OCI-M2 (cell line): ENCODE measurements around the gene PPP6R3.
"Not testable (repeated sequence)": the region's sequence is repeated elsewhere in the genome, so short reads cannot be mapped to it uniquely, and the experiment has no call there.

ENCODE experiments used
- DNase-seq: peaks from one replicate; lab custom pipeline; 2025; ENCODE audit not compliant: unreplicated experiment; lab: John Stamatoyannopoulos, UW

Gene PPP6R3

GRCh38 chr11:68524213-68524612, 63.7 kb downstream of the PPP6R3 start:
- DNase-seq, result no peak

GRCh38 chr11:68524681-68525080, 64.1 kb downstream of the PPP6R3 start:
- no peak for DNase-seq

- no peak for DNase-seq
These were observed 64.8 kb downstream of the PPP6R3 start for GRCh38 chr11:68525336-68525735.

- DNase-seq, result no peak
These were observed 65.4 kb downstream of the PPP6R3 start for GRCh38 chr11:68525930-68526329.

GRCh38 chr11:68527585-68527984, 67.0 kb downstream of the PPP6R3 start:
- no peak for DNase-seq

GRCh38 chr11:68528630-68529029, 68.1 kb downstream of the PPP6R3 start:
- DNase-seq, result no peak

GRCh38 chr11:68531129-68531693, 70.7 kb downstream of the PPP6R3 start:
- no peak for DNase-seq

GRCh38 chr11:68532727-68533369, 72.3 kb downstream of the PPP6R3 start:
- DNase-seq, result no peak

GRCh38 chr11:68533945-68534344, 73.4 kb downstream of the PPP6R3 start:
- no peak for DNase-seq

- DNase-seq, result no peak
These were observed 74.5 kb downstream of the PPP6R3 start for GRCh38 chr11:68535098-68535497.

- DNase-seq, result no peak
These were observed 76.2 kb downstream of the PPP6R3 start for GRCh38 chr11:68536706-68537105.

- DNase-seq, result no peak
These were observed 77.5 kb downstream of the PPP6R3 start for GRCh38 chr11:68538025-68538424.

- no peak for DNase-seq
These were observed 78.8 kb downstream of the PPP6R3 start for GRCh38 chr11:68539395-68539794.

- not testable (repeated sequence) for DNase-seq
These were observed 80.0 kb downstream of the PPP6R3 start for GRCh38 chr11:68540504-68540903.

GRCh38 chr11:68541116-68541515, 80.6 kb downstream of the PPP6R3 start:
- DNase-seq, result no peak

GRCh38 chr11:68541991-68542390, 81.4 kb downstream of the PPP6R3 start:
- DNase-seq, result no peak

- no peak for DNase-seq
These were observed 82.1 kb downstream of the PPP6R3 start for GRCh38 chr11:68542617-68543016.

GRCh38 chr11:68543594-68543993, 83.0 kb downstream of the PPP6R3 start:
- DNase-seq, result no peak

- DNase-seq, result no peak
These were observed 84.8 kb downstream of the PPP6R3 start for GRCh38 chr11:68545347-68545746.

GRCh38 chr11:68545796-68546195, 85.2 kb downstream of the PPP6R3 start:
- no peak for DNase-seq

GRCh38 chr11:68546555-68546954, 86.0 kb downstream of the PPP6R3 start:
- DNase-seq, result no peak

GRCh38 chr11:68549789-68550484, 89.4 kb downstream of the PPP6R3 start:
- DNase-seq, result no peak

GRCh38 chr11:68550485-68550817, 89.9 kb downstream of the PPP6R3 start:
- no peak for DNase-seq
